ENCODE measurements around the gene CCDC116.
"Not testable (repeated sequence)": the region's sequence is repeated elsewhere in the genome, so short reads cannot be mapped to it uniquely, and the experiment has no call there.

Gene CCDC116

GRCh38 chr22:21639359-21639758 is 6.8 kb downstream of the CCDC116 start:
- Histone ChIP-seq H3K27me3 (no peaks in the 10 kb centered on the region), H3K9ac (no peak overlapping the region), H3K27ac (no peak overlapping the region), H3K36me3 (peaks cover 8% of the 10 kb centered on the region; the same call in 1 of the 2 replicates), H3K4me3 (no peak overlapping the region), H3K4me1 (peaks cover 26% of the 10 kb centered on the region), H4K20me1 (peaks cover 12% of the 10 kb centered on the region), H3K4me2 (no peak overlapping the region), H3K9me3 (no peaks in the 10 kb centered on the region)
- no peak for TF ChIP-seq Cebpa-rat (IDR thresholded peaks at IDR 0.05)

DNA sequence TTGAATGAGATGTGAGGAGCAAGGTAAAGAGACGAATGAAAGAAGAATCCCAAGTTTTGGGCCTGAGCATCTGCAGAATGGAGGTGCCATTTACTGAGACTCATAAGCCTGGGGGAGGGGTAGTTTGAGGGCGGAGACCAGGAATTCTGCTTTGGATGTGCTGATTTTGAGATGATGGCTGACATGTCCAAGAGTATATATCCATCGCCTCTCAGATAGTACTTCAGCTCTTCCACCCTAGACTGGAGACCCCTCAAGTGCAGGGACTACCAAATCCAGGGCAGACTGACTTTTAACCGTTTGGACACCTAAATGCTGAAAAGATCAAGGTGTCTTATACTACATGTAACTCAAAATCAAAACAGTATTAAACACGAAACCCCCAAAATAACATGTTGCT is 8.2 kb downstream of the CCDC116 start:
- no peak for TF ChIP-seq Cebpa-rat (IDR thresholded peaks at IDR 0.05)
- Histone ChIP-seq H3K9me3 (no peaks in the 10 kb centered on the region), H3K4me1 (peaks cover 26% of the 10 kb centered on the region), H3K4me2 (peak overlapping the region; percentile 98), H4K20me1 (peaks cover 12% of the 10 kb centered on the region), H3K36me3 (peaks cover 20% of the 10 kb centered on the region), H3K27ac (no peak overlapping the region), H3K4me3 (no peak overlapping the region), H3K27me3 (no peaks in the 10 kb centered on the region), H3K9ac (no peak overlapping the region)

DNA sequence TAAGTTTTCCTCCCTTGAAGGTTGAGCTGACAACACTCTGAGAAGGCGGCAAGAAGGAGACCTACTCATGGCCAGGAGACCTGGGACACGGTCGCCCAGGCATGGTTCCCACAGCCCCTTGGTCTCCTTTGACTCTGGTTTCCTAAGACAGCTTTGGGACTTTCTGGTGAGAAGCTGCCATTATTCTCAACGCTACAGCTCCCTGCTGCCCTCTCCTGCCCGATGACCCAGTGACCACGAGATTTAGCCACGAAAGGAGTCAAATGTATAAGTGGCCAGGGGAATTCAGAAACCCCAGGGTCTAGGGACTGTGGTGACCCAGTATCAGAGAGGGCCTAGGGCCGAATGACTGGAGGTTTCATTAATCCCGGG is 8.8 kb downstream of the CCDC116 start:
- TF ChIP-seq Cebpa-rat (IDR thresholded peaks at IDR 0.05): no peak
- H3K4me3 ChIP-seq: peak overlapping the region; percentile 80
- peak overlapping the region; percentile 82 for H3K9ac ChIP-seq
- peaks cover 12% of the 10 kb centered on the region for H4K20me1 ChIP-seq
- no peaks in the 10 kb centered on the region for H3K9me3 ChIP-seq
- H3K4me2 ChIP-seq: peak overlapping the region; percentile 98
- H3K27me3 ChIP-seq: no peaks in the 10 kb centered on the region
- H3K27ac ChIP-seq: peak overlapping the region; percentile 75; the same call in 1 of the 2 replicates
- H3K4me1 ChIP-seq: peaks cover 30% of the 10 kb centered on the region
- peaks cover 24% of the 10 kb centered on the region for H3K36me3 ChIP-seq

GRCh38 chr22:21641789-21642583 is 9.4 kb downstream of the CCDC116 start, which contains the start of gene SDF2L1:
SDF2L1 (plus strand) TSS chr22:21642302; CDS start chr22:21642337, 35 bp downstream.
- Histone ChIP-seq H3K27ac (peak within 1 kb of the TSS; percentile 90), H3K9me3 (no peaks in the 10 kb centered on the region), H3K4me1 (peaks cover 35% of the 10 kb centered on the region), H3K4me3 (peak within 1 kb of the TSS; percentile 80), H3K4me2 (peak within 1 kb of the TSS; percentile 98), H3K27me3 (no peaks in the 10 kb centered on the region), H4K20me1 (peaks cover 12% of the 10 kb centered on the region), H3K36me3 (peaks cover 27% of the 10 kb centered on the region), H3K9ac (peak within 1 kb of the TSS; percentile 88)
- TF ChIP-seq Cebpa-rat (IDR thresholded peaks at IDR 0.05): no peak

GRCh38 chr22:21642584-21643448 is 10.3 kb downstream of the CCDC116 start:
- H3K4me1 ChIP-seq: peaks cover 33% of the 10 kb centered on the region
- no peaks in the 10 kb centered on the region for H3K27me3 ChIP-seq
- H3K4me2 ChIP-seq: peak overlapping the region; percentile 98
- peaks cover 12% of the 10 kb centered on the region for H4K20me1 ChIP-seq
- TF ChIP-seq Cebpa-rat (IDR thresholded peaks at IDR 0.05): no peak
- H3K27ac ChIP-seq: peak overlapping the region; percentile 90
- H3K36me3 ChIP-seq: peaks cover 32% of the 10 kb centered on the region
- peak overlapping the region; percentile 80 for H3K4me3 ChIP-seq
- H3K9ac ChIP-seq: peak overlapping the region; percentile 88
- no peaks in the 10 kb centered on the region for H3K9me3 ChIP-seq

GRCh38 chr22:21643533-21644357 is 11.2 kb downstream of the CCDC116 start:
- Histone ChIP-seq H3K9me3 (no peaks in the 10 kb centered on the region), H3K4me3 (peak overlapping the region; percentile 80), H4K20me1 (peaks cover 12% of the 10 kb centered on the region), H3K4me2 (peak overlapping the region; percentile 98), H3K4me1 (peaks cover 33% of the 10 kb centered on the region), H3K9ac (peak overlapping the region; percentile 88; the same call in 1 of the 2 replicates), H3K27ac (no peak overlapping the region), H3K27me3 (no peaks in the 10 kb centered on the region), H3K36me3 (peaks cover 38% of the 10 kb centered on the region)
- no peak for TF ChIP-seq Cebpa-rat (IDR thresholded peaks at IDR 0.05)

GRCh38 chr22:21645513-21645912 is 13.0 kb downstream of the CCDC116 start:
- not testable (repeated sequence) for H3K27me3 ChIP-seq, H3K27ac ChIP-seq, H3K9me3 ChIP-seq, H3K4me2 ChIP-seq, H3K4me3 ChIP-seq, H3K9ac ChIP-seq
- Histone ChIP-seq H3K4me1 (peaks cover 48% of the 10 kb centered on the region), H4K20me1 (peaks cover 12% of the 10 kb centered on the region), H3K36me3 (peaks cover 46% of the 10 kb centered on the region)

GRCh38 chr22:21646608-21647590 is 14.3 kb downstream of the CCDC116 start:
- H3K9me3 ChIP-seq: no peaks in the 10 kb centered on the region
- H3K27ac ChIP-seq: no peak overlapping the region
- no peak for TF ChIP-seq Cebpa-rat (IDR thresholded peaks at IDR 0.05)
- H3K4me2 ChIP-seq: peak overlapping the region; percentile 20; the same call in 1 of the 2 replicates
- no peak overlapping the region for H3K9ac ChIP-seq
- no peak overlapping the region for H3K4me3 ChIP-seq
- H4K20me1 ChIP-seq: peaks cover 12% of the 10 kb centered on the region
- peaks cover 46% of the 10 kb centered on the region for H3K36me3 ChIP-seq
- H3K27me3 ChIP-seq: no peaks in the 10 kb centered on the region
- peaks cover 48% of the 10 kb centered on the region for H3K4me1 ChIP-seq
